Endodermal cell (in vitro differentiated cells): Measurements from ENCODE around the gene ATF7. TPM values are rescaled to one million over a fixed set of nuclear protein-coding genes. Genes with fewer than 3 reads are reported as not detected.
"Not testable (repeated sequence)": the region's sequence is repeated elsewhere in the genome, so short reads cannot be mapped to it uniquely, and the experiment has no call there.

Experiments used
- DNase-seq: peaks from one replicate; pipeline ENCODE4 v3.0.0-alpha.2; 2017
- H3K27ac ChIP-seq: 2 replicates; pipeline ENCODE4 v1.5.1; 2013; ENCODE audit warnings: mild to moderate bottlenecking, low read depth, low read length, moderate library complexity
- H3K27me3 ChIP-seq: 2 replicates; pipeline ENCODE4 v1.6.1; 2013; ENCODE audit warnings: mild to moderate bottlenecking, low read length, moderate library complexity; ENCODE audit not compliant: insufficient read depth, control insufficient read depth, poor library complexity, severe bottlenecking
- H3K36me3 ChIP-seq: 2 replicates; pipeline ENCODE4 v1.7.0; 2013; ENCODE audit warnings: mild to moderate bottlenecking, low read length, moderate library complexity; ENCODE audit not compliant: control insufficient read depth, insufficient read depth
- H3K4me1 ChIP-seq: one replicate; pipeline ENCODE4 v1.7.0; 2013; ENCODE audit warnings: low read length; ENCODE audit not compliant: control insufficient read depth, insufficient read depth
- H3K4me3 ChIP-seq: 2 replicates; pipeline ENCODE4 v1.5.1; 2013; ENCODE audit warnings: mild to moderate bottlenecking, low read length, moderate library complexity
- H3K9ac ChIP-seq: 2 replicates; pipeline ENCODE4 v1.6.1; 2013; ENCODE audit warnings: mild to moderate bottlenecking, low read length, moderate library complexity; ENCODE audit not compliant: poor library complexity, severe bottlenecking; ENCODE audit errors: extremely low read depth
- H3K9me3 ChIP-seq: 2 replicates; pipeline ENCODE4 v1.6.1; 2013; ENCODE audit warnings: mild to moderate bottlenecking, low read length, moderate library complexity; ENCODE audit not compliant: control insufficient read depth
- H3K27ac Mint-ChIP-seq: 2 replicates; pipeline ENCODE4 v1.8.0; 2020; ENCODE audit warnings: mixed read lengths
- H3K27me3 Mint-ChIP-seq: 2 replicates; pipeline ENCODE4 v1.8.0; 2021; ENCODE audit warnings: mild to moderate bottlenecking, mixed read lengths; ENCODE audit not compliant: insufficient read depth
- H3K36me3 Mint-ChIP-seq: 2 replicates; pipeline ENCODE4 v1.8.0; 2020; ENCODE audit warnings: low read depth, mixed read lengths
- H3K4me1 Mint-ChIP-seq: 2 replicates; pipeline ENCODE4 v1.8.0; 2020; ENCODE audit warnings: mixed read lengths
- H3K4me3 Mint-ChIP-seq: 2 replicates; pipeline ENCODE4 v1.8.0; 2020; ENCODE audit warnings: mild to moderate bottlenecking, moderate library complexity, mixed read lengths
- H3K9me3 Mint-ChIP-seq: 2 replicates; pipeline ENCODE4 v1.8.0; 2020; ENCODE audit warnings: mild to moderate bottlenecking, mixed read lengths
- CTCF ChIP-seq: fragments of 200-600 bp; sonication (generic); conservative IDR thresholded peaks from 2 replicates; pipeline ENCODE4 v1.5.0; 2021; ENCODE audit warnings: antibody characterized with exemption, mild to moderate bottlenecking
- WGBS, 2 experiments: methylation state at CpG; one replicate each; pipeline versions ENCODE4 v1.1.5 to v1.1.7; 2013; ENCODE audit warnings: missing lambda C conversion rate in 2 of 2, mixed read lengths in 1 of 2; ENCODE audit not compliant: insufficient coverage in 1 of 2, insufficient read length in 1 of 2; 5-methylcytosine and 5-hydroxymethylcytosine counted together
- total RNA-seq, 2 donors: library from RNA; stranded (reverse); fragmentation: NEBNext Ultra II Directional in 1 of 2; extraction: Animal tissue kit (Norgen Biotek cat#: 25700) in 1 of 2; gene quantifications; 2 replicates in 1 of 2; 3 replicates in 1 of 2; pipeline ENCODE4 v1.2.1, GENCODE V29; 2021

The ATF7 gene
- total RNA-seq, 2 donors from 2014 or later = 29.0 to 36.6 TPM

GRCh38 chr12:53613821-53614220 is 12.4 kb downstream of the ATF7 start:
- H3K4me1 ChIP-seq = no peaks in the 10 kb centered on the region
- Mint-ChIP-seq H3K4me1 (no peaks in the 10 kb centered on the region), H3K27ac (no peak overlapping the region), H3K4me3 (no peak overlapping the region), H3K36me3 (peaks cover 10% of the 10 kb centered on the region), H3K9me3 (no peaks in the 10 kb centered on the region), H3K27me3 (no peaks in the 10 kb centered on the region)
- TF ChIP-seq CTCF = no peak
- H3K9me3 ChIP-seq = no peaks in the 10 kb centered on the region
- 84 to 100% methylated on average over 1 of the region's 1 CpG for WGBS, 2 experiments
- peaks cover 14% of the 10 kb centered on the region for H3K36me3 ChIP-seq
- H3K27me3 ChIP-seq = no peaks in the 10 kb centered on the region
- no peak for DNase-seq
- no peak overlapping the region for H3K4me3 ChIP-seq
- no peak overlapping the region for H3K27ac ChIP-seq
- H3K9ac ChIP-seq = no peak overlapping the region

GRCh38 chr12:53612978-53613377 is 13.2 kb downstream of the ATF7 start:
- Histone ChIP-seq H3K9me3 (no peaks in the 10 kb centered on the region), H3K4me1 (no peaks in the 10 kb centered on the region), H3K9ac (no peak overlapping the region), H3K36me3 (peaks cover 11% of the 10 kb centered on the region), H3K27me3 (no peaks in the 10 kb centered on the region), H3K4me3 (no peak overlapping the region), H3K27ac (no peak overlapping the region)
- Mint-ChIP-seq H3K4me3 (no peak overlapping the region), H3K27ac (no peak overlapping the region), H3K36me3 (peaks cover 13% of the 10 kb centered on the region), H3K9me3 (no peaks in the 10 kb centered on the region), H3K27me3 (no peaks in the 10 kb centered on the region), H3K4me1 (no peaks in the 10 kb centered on the region)
- DNase-seq = no peak
- TF ChIP-seq CTCF = no peak
- WGBS, 2 experiments = 100% methylated on average over 2 of the region's 2 CpGs

GRCh38 chr12:53611304-53611703 is 14.9 kb downstream of the ATF7 start:
- no peak overlapping the region for H3K27ac ChIP-seq
- 93 to 100% methylated on average over 1 to 8 of the region's 8 CpGs for WGBS, 2 experiments
- H3K4me1 ChIP-seq = no peaks in the 10 kb centered on the region
- peaks cover 13% of the 10 kb centered on the region for H3K36me3 Mint-ChIP-seq
- H3K4me3 Mint-ChIP-seq = no peak overlapping the region
- H3K27ac Mint-ChIP-seq = no peak overlapping the region
- no peak for TF ChIP-seq CTCF
- no peaks in the 10 kb centered on the region for H3K4me1 Mint-ChIP-seq
- no peak for DNase-seq
- H3K9me3 ChIP-seq = no peaks in the 10 kb centered on the region
- no peaks in the 10 kb centered on the region for H3K9me3 Mint-ChIP-seq
- peaks cover 7% of the 10 kb centered on the region for H3K36me3 ChIP-seq
- no peaks in the 10 kb centered on the region for H3K27me3 Mint-ChIP-seq
- no peak overlapping the region for H3K4me3 ChIP-seq
- no peak overlapping the region for H3K9ac ChIP-seq
- H3K27me3 ChIP-seq = no peaks in the 10 kb centered on the region

- WGBS, 2 experiments = 95% methylated on average over 2 of the region's 5 CpGs; no CpG with 5 or more reads in 1 of the 2 experiments
These were observed 19.5 kb downstream of the ATF7 start for GRCh38 chr12:53606688-53607087.

More at GRCh38 chr12:53606688-53607087, 19.5 kb downstream of the ATF7 start:
- not testable (repeated sequence) for H3K9me3 ChIP-seq, H3K27me3 Mint-ChIP-seq, H3K27me3 ChIP-seq, H3K27ac ChIP-seq, H3K4me1 ChIP-seq, H3K27ac Mint-ChIP-seq, H3K4me3 Mint-ChIP-seq, DNase-seq, H3K9ac ChIP-seq, H3K36me3 Mint-ChIP-seq, H3K4me3 ChIP-seq, H3K9me3 Mint-ChIP-seq, H3K36me3 ChIP-seq
- H3K4me1 Mint-ChIP-seq = peaks cover 21% of the 10 kb centered on the region
